ENCODE data around the gene FBXW11.
"Not testable (repeated sequence)": the region's sequence is repeated elsewhere in the genome, so short reads cannot be mapped to it uniquely, and the experiment has no call there.

Gene FBXW11

DNA sequence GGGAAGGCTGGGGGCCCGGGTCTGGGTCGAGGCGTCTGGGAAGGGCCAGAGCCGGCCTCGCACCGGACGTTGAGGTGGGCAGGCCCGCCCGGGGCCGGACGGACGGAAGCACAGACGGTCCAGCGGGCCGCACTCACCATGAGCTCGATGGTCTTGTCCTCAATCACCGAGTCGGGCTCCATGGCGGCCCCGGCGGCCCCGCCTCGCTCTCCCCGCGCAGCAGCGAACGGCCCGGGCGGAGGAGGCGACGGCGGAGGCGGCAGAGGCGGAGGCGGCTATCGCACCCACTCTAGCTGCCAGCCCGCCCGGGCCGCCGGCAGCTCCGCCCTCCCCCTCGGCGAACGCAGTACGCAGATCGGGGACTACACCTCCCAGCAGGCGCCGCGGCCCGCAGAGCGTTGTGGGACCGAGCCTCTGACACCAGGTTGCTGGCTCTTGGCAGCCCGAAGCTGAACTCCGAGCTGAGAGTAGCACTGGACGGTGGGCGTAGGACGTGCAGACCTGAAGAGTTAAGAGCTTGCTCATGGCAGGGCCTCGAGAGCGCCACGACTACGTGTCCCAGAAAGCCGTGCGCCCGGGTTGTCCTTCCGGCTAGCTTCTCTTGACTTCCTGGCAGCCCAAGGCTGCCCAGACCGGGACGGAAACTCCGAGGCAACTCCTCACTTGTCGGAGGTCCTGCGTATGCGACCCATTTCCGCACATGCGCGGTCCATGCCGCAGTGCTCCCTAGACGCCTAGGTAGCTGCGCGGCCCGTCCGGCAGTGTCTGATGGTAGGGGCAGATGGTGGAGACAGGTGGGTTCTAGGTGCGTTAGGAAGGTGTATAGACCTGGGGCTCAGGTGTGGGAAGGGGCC is at the start of gene FBXW11:
FBXW11 (minus strand) TSS at position 318 of the 854 bp plus-strand sequence; CDS start at position 182, 136 bp downstream.
- FAIRE-seq, result no peak

DNA sequence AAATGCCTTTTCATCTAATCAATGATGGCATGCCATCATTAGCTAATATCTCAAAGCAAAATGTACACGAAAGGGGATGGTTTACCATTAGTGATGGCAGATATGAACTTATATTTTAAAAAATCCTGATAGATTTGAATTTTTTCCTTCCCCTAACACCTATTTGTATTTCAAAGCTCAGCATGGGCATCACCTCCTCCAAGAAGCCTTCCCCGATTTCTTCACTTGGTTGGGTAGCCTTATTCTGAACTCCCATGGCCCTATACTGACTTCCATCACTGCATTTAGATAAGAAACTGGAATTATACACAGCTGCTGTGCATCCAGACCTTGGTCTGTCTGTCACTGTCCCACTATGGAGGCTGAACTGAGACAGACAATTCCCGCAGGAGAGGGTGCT is 49.6 kb upstream of the FBXW11 start:
- FAIRE-seq, result no peak

DNA sequence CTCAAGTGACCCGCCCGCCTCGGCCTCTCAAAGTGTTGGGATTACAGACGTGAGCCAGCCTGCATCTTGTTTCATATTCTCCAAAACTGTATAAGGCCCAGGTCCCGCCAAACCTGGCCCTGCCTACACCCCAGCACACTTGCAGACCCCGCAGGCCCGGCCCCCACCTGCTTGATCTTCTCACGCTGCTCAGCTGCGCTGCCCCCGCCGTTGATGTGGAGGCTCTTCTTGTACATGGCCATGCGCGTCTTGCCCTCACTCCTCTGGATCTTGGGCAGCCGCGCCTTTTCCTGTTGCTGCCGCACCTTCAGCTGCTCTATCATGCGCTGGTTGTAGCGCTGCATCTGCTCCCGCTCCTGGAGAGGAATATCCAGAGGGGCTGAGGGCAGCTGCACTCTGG is 49.0 kb upstream of the FBXW11 start:
- no peak for FAIRE-seq

DNA sequence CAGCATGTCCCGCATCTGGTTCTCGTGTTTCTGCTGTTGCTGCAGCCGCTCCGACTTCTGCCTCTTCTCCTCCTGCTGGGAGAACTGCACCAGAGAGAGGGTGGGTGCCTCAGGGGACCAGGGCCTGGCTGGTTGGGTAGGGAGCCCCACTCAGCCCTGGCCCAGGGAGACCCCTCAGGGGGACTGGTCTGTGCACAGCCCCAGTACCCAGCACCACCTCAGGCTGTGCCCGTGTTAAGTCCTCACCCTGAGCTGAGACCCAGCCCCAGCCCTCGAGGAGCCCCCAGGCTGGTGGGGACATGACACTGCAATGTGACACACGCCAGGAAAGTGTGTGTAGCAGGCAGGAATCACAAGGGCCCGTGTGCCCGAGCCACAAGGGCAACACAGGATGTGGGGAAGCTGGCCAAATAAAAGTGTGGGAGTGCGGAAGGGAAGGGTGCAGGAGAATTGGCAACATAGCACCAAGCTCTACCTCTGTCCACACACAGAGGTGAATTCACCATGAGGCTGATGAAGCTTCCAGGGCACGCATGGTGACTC is 48.2 kb upstream of the FBXW11 start:
- FAIRE-seq, result no peak

DNA sequence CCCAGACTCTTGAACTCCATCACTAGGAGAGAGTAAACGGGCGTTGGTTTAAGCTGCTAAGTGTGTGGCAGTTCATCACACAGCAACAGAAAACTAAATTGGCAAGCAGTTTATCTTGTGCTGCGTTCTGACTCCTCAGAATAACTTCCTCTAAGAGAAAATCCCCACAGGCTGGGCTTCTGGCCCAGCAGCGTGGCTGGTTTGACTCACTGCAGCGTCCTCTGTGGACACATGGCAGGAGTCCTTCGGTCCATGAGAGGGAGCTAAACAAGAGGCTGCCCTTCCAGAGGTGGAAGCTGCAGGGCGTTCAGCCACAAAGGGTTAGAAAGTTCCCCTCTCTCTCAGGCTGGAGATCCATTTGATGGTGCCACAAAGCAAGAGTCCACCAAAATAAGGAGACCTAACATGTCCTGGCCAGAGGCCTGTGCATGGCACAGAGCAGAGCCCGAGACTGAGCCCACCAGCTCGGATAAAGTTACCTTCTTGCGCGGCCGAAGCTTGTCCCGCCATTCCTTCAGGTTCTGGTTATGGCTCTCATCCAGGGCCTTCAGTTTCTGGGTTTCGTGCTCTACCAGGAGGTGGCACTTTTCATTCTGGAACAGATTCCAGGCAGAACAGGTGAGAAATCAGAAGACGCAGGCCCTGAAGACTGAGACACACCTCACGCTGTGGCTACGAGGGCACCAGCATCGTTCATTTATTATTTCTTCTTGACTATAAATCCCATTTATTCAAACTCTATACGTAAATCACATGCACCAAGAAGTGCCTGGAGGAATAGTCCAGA is 46.2 kb upstream of the FBXW11 start:
- no peak for FAIRE-seq

DNA sequence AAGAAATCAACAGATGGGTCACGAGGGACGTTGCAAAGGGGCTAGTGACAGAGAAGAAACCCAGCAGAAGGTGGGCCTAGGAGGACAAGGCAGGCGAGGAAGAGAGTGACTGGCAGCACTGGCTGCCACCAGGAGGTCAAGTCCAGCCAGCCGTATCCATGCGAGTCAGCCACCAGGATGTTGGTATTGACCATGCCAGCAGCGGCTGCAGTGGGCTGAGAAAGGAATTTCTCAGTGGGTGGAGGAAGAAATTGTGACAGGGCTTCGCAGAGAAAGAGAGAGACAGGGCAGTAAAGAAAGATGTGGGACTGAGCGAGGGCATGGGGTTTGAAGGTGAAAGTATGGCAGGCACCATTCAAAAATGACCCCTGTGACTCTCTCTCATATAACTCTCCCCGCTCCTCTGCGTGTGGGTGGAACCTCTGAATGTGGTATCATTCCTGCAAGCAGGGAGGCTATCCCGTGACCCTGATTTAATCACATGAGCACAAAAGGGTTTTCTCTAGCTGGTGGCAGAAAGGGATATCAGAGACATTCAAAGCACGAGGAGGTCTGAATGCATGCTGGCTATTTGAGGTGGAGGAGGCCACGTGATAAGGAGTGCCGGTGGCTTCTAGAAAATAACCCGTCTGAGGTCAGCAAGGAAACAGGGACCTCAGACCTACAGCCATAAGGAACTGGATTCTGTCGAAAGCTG is 45.4 kb upstream of the FBXW11 start:
- no peak for FAIRE-seq

DNA sequence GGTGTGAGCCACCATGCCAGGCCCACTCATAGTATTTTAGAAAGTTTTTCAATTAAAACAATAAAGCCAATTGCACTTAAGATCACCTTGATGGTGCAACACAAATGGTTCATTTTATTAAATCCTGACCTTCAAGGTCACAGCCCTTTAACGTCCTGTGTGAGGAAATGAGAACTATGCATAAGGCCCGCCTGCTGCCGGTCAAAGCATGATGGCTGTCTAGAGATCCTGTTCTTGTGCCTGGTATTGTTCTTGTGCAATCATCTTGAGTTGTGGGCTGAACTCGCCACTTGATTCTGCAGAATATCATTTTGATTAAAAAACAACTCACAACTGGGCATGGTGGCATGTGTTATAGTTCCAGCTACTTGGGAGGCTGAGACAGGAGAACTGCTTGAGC is 43.6 kb upstream of the FBXW11 start:
- no peak for FAIRE-seq

DNA sequence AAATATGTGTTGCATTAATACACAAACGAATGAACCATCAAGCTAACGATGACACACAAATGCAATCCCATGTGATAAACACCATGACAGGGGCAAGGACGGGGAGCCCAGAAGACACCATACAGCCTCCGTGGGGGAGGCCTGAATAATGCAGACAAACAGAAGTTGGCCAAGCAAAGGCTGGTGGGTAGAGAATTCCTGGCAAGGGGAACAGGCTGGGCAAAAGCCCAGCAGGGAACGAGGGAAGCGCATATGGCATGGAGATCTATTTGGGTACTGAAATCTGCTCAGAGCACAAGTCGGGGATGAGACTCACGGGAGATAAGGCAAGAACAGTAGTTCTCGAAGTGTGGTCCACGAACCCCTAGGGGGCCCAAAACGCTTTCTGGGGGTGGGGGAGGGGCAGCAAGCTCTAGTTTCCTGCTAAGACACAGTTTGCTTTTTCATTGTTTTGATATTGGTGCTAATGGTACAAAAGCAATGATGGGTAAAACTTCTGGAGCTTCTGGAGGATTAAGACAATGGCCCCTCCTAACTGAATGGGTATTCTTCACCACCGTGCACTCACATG is 42.9 kb upstream of the FBXW11 start:
- no peak for FAIRE-seq

DNA sequence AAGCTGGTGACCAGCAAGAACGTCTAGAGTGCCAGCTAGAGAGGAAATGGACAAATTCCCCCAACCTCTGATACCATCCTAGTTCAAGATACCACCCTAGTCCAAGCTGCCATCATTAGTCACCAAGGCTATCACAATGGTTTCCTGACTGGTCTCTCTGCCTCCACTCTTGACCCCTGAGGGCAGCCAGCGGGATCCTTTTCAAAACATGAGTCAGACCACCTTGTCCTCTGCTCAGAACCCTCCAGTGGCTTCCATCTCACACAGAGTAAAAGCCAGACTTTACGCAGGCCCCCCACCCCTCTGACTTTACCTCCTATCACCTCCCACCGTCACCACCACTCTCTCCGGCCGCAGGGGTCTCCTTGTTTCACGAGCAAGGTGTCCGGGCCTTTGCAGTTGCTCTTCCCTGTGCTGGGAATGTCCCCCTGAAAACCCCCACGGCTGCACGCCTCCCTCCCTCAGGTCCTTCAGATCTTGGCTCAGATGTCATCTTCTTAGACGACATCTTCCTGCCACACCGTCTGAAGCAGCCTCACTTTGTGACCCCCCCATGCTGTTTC is 42.2 kb upstream of the FBXW11 start:
- FAIRE-seq, result no peak

DNA sequence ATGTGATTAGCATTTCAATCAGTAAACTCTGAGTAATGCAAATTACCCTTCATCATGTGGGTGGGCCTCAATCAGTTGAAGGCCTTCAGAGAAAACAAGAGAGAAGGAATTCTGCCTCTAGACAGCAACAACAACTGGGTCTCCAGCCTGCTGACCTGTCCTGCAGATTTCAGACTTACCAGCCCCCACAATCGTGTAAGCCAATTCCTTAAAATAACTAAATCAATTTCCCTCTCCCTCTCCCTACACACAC is 41.7 kb upstream of the FBXW11 start:
- no peak for FAIRE-seq

DNA sequence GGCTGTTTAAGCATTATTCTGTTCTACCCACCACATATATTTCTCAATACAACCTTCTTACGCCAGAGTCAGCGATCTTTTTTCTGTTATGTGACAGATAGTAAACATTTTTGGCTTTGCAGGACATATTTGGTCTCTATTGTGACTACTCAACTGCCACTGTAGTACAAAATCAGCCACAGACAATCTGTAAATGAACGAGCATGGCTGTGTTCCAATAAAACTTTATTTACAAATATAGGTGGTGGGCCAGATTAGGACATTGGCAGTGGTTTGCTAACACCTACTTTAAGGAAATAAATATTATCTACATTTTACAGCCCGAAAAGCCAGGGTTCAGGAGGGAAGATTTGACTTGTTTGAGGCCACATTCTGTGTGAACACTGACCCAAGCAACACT is 40.2 kb upstream of the FBXW11 start:
- no peak for FAIRE-seq

DNA sequence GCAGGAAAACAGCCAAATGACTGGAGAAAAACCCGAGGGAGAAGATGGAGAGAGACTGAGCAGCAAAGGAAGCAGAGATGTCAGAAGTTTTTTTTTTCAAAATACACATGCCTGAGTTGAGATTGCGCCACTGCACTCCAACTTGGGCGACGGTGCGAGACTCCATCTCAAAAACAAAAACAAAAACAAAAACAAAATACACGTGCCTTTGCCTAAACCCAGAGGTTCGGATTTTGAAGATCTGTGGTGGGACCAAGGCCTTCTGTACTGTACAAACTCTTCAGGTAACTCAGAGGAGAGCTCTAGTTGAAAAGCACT is 38.8 kb upstream of the FBXW11 start:
- FAIRE-seq, result no peak

DNA sequence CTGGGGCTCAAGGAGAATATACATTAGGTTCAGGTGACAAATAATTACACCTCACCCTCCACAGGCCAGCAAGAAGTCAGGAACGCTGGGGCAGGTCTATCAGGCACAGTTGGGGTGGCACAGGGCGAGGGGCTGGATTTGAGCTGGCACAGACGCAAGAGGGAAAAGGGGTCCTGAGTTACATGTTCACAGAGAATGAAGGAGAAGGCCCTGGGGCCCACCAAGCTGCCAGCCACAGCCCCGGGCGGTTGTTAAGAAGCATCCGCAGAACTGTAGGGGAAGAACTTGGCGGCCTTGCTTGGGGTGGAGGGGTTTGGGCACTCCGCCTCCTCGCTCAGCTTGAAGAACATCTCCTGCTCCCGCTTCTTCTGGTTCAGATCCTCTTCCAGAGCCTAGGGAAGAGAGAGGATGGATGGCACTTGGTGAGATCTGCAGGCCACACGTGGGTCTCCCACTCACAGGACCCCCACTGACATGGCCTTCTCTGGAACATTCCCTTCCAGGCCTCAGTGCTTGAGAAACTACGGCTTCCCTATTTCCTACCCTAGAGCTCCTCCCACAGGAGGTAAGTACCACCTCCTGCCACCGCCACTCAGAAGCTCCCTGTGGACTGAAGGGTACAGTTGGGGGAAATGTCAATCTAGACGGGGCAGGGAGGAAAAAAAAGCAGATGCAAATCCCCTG is 38.3 kb upstream of the FBXW11 start:
- no peak for FAIRE-seq

DNA sequence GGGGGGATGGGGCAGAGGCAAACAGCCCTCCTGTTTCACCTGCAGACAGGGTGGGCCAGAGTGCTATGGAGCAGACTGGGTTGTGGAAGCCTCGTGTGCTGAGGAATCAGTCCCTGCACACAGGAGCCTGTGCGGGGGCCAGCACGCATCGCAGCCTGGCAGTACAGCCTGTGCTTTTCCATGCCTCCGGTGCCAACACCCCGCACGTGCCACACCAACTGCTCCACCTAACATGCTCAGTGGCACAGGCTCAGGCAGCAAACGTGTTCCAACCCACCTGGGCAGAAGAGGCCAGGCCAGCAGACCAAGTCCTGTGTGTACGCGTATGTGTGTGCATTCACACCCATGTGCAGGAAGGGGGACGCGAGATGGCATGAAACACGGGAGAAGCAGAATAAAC is 37.4 kb upstream of the FBXW11 start:
- no peak for FAIRE-seq

DNA sequence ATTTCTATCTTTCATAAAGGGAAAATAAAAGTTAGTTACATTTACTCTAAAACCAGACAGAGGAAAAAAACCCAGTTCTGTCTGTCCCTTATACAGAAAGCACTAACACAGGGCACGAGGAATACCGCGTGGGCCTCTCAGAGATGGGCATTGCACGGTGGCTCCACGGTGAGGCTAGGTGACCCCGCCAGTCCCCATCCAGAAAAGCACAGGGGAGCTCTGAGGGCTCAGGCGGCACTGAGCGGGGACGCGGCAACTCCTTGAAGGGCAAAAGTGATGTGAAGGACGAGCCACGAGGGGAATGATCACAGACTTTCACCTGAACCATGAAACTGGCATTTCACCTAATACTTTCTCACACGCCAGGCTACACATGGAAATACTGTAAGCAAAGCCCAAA is 35.7 kb upstream of the FBXW11 start:
- FAIRE-seq, result no peak

DNA sequence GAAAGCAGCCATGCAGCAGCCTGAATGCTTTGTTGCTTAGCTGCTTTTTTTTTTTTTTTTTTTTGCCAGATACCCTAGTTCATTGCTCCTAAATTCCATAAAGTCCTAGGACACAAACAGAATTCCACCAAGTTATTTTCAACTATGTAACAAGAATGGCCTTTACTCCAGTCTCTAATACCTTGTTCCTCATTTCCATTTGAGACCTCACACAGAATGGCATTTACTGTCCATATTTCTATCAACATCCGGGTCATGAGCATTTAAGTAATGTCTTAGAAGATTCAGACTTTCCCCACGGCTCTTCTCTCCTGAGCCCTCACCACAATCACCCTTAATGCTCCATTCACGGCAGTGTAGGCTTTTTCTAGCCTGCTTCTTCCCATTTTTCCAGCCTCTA is 31.7 kb upstream of the FBXW11 start:
- FAIRE-seq, result no peak

DNA sequence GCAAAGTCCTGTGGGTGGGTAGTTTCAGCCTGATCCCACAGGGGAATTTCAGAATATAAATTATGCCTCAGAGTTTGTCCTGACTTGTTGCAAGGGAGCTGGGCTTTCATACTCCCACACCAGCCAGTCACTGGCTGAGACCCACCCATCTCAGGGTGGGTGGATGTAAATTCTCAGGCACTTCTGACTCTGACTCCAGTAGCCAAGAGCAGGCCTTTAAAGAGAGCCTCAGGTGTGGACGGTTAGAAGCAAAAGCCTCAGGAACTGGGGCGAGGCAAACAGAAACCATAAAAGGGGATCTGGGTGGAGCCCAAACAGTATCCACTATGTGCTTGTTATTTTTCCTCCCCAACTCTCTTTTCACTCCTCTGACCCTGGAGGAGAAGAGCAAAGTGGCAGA is 28.6 kb upstream of the FBXW11 start:
- FAIRE-seq, result no peak

DNA sequence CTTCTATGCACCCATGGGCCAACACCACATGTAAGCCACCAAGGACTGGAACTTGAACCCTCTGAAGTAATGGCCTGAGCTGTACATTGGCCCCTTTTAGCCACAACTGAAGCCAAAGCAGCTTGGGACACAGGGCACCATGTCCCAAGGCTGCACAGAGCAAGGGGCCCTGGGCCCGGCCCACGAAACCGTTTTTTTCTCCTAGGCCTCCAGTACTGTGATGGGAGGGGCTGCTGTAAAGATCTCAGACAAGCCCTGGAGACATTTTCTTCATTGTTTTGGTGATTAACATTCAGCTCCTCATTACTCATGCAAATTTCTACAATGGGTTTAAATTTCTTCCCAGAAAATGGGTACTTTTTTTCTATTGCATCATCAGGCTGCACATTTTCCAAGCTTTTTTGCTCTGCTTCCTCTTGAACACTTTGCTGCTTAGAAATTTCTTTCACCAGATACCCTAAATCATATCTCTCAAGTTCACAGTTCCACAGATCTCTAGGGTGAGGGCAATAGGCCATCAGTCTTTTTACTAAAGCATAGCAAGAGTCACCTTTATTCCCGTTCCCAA is 25.5 kb upstream of the FBXW11 start:
- no peak for FAIRE-seq

DNA sequence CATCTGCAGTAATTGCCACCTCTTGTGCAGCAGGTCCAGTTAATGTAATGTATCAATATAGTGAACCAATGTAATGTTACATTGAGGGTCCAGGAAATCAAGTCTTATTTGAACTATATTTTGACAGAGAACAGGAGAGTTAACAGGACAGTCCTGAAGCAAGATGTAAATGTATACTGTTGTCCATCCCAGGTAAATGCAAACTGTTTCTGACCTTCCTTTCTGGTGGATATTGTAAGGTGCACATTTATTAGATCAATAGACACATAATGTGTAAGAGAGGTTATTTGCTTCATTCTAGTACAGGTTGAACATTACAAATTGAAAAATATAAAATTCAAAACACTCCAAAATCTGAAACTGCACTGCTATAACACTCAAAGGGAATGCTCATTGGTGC is 23.4 kb upstream of the FBXW11 start:
- FAIRE-seq, result no peak

DNA sequence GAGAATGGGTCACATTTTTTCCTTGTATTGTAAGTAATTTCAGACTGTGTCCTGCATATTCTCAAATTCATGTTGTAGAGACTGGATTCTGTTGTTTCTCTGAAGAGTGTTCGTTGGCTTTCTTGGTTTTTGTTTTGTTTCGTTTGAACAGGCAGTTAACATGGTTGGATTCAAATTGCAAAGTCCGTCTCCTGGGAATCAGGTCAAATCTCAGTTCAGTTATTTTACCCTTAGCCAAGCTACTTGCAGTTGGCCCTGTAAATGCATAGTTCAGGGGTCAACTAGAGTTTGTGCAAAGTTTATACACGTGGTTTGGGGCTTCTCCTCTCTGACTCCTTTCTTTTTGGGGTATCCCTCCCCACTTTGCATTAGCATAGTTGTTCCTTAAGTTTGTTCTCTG is 21.7 kb upstream of the FBXW11 start:
- FAIRE-seq, result no peak

DNA sequence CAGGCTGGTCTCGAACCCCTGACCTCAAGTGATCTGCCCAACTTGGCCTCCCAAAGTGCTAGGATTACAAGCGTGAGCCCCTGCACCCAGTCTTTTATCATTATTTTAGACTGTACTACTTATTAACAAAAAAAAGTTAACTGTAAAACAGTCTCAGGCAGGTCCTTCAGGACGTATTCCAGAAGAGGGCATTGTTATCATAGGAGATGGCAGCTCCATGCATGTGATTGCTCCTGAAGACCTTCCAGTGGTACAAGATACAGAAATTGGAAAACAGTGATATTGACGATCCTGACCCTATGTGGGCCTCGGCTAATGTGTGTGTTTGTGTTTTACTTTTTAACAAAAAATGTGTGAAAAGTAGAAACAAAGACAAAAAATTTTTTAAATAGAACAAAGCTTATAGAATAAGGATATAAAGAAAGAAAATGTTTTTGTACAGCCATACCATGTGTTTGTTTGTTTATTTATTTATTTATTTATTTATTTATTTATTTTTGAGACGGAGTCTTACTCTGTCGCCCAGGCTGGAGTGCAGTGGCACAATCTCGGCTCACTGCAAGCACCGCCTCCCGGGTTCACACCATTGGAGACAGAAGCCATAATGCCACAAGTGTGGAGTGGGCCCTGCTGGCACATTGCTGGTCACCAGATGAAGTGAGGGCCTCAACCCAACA is 13.8 kb upstream of the FBXW11 start:
- not testable (repeated sequence) for FAIRE-seq
